Natural killer cell treated with Interleukin-12 subunit alpha and Interleukin-12 subunit beta and Interleukin-15 and Interleukin-18, amount 100 ng/mL, for 72 hours (primary cell): ENCODE measurements around the gene CIB1. TPM values are rescaled to one million over a fixed set of nuclear protein-coding genes. Genes with fewer than 3 reads are reported as not detected.
A peak's percentile ranks its signal among the peaks of the same experiment; 100 is the strongest.
"Not testable (repeated sequence)": the region's sequence is repeated elsewhere in the genome, so short reads cannot be mapped to it uniquely, and the experiment has no call there.

Source experiments
- ATAC-seq, 2 donors: fragments of 150-1000 bp; cut with Tn5 transposase in 1 of 2; sonication (Bioruptor Pico), chemical (Tn5 transposase) in 1 of 2; 2 replicates each; pipeline ENCODE4 v1.10.0; 2021
- DNase-seq: peaks from one replicate; pipeline ENCODE4 v3.0.0; 2022; ENCODE audit warnings: low spot score
- H3K27ac Mint-ChIP-seq, 2 donors: 1 replicate in 1 of 2; 2 replicates in 1 of 2; pipeline ENCODE4 v1.8.0; 2022; ENCODE audit warnings: mixed read lengths in 2 of 2, mild to moderate bottlenecking in 1 of 2, moderate library complexity in 1 of 2
- H3K27me3 Mint-ChIP-seq, 2 donors: 1 replicate in 1 of 2; 2 replicates in 1 of 2; pipeline ENCODE4 v1.8.0; 2022; ENCODE audit warnings: mixed read lengths in 2 of 2
- H3K36me3 Mint-ChIP-seq: one replicate; pipeline ENCODE4 v1.8.0; 2022; ENCODE audit warnings: mixed read lengths
- H3K4me1 Mint-ChIP-seq, 2 donors: 1 replicate in 1 of 2; 2 replicates in 1 of 2; pipeline ENCODE4 v1.8.0; 2022; ENCODE audit warnings: low read depth in 2 of 2, mixed read lengths in 2 of 2, mild to moderate bottlenecking in 1 of 2
- H3K4me3 Mint-ChIP-seq: one replicate; pipeline ENCODE4 v1.8.0; 2022; ENCODE audit warnings: mixed read lengths
- H3K9me3 Mint-ChIP-seq: 2 replicates; pipeline ENCODE4 v1.8.0; 2022; ENCODE audit warnings: mixed read lengths
- total RNA-seq, 2 donors: library from RNA; stranded (reverse); gene quantifications; one replicate each; pipeline ENCODE4 v1.2.3, GENCODE V29; 2022

Gene CIB1
- total RNA-seq, 2 donors from 2014 or later = 86.1 to 119 TPM

DNA sequence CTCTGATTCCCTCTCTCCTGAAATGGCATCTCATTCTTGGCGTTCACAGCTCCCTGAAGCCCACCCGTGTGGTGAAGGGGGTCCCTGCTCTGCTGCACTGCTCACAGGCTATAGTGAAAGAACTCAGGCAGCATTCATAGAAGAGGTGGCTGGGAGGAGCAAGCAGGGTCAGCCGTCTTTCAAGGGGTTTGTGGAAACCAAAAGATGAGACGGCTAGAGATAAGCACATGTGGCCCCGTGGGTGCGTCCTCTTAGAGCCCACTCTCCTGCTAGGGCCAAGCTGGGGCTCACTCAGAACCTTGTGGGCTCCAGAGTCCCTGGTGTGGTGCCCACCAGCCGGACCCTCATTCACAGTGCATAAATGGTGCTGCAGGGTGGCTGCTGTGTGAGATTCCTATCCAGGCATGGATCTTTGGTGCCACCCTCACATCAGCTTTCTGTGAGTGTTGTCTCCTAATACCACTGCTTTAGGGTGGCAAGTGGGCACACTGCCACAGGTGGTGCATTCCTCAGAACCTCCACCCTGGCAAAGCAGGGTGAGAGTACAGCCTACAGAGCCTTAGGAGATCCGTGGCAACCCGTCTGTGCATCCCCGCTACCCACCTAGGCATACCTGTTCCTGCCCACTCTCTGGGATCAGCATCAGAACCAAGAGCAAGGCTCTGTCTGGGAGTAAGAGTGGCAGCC is 43.8 kb downstream of the CIB1 start:
- no peak overlapping the region for H3K4me3 Mint-ChIP-seq
- H3K27ac Mint-ChIP-seq = no peak overlapping the region
- no peaks in the 10 kb centered on the region for H3K9me3 Mint-ChIP-seq
- ATAC-seq = peak in 1 of 2 donors; percentile 15
- DNase-seq = no peak
- peaks cover 0 to 2% of the 10 kb centered on the region in 2 donors for H3K27me3 Mint-ChIP-seq
- no peaks in the 10 kb centered on the region for H3K36me3 Mint-ChIP-seq
- H3K4me1 Mint-ChIP-seq = peaks cover 22 to 23% of the 10 kb centered on the region in 2 donors

DNA sequence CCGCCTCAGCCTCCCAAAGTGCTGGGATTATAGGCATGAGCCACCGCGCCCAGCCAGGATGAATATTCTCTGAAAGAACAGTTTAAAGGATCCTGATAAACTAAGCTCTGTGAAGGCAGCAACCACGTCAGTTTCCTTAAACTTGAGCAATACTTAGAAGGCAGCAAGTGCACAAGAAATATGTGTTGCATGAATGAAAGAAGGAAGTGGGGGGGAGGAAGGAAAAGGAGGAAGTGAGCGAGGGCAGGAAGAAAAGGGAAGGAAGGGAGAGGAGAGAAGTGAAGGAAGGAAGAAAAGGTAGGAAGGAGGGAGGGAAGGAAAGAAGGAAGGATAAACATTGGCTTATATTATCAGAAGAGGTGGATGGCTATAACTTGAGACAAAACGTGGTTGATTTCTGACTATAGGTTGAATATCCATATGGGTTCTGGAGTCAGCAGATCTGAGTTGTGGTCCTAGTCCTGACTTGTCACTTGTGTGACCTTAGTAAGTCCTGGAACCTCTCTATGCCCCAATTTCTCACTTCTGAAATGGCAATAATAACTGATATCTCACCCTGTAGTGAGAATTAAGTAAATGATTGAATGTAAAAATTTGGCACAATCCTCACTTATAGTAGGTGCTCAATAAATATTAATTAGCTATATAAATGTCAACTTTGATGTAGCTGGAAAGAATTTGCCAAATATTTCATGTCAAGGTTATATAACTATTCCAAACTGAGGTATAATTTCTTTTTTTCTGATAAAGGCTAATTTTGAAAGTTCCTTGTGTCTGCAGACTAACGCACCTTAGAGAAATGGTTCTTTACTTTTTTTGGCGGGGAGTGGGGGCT is 44.6 kb downstream of the CIB1 start:
- no peaks in the 10 kb centered on the region for H3K9me3 Mint-ChIP-seq

DNA sequence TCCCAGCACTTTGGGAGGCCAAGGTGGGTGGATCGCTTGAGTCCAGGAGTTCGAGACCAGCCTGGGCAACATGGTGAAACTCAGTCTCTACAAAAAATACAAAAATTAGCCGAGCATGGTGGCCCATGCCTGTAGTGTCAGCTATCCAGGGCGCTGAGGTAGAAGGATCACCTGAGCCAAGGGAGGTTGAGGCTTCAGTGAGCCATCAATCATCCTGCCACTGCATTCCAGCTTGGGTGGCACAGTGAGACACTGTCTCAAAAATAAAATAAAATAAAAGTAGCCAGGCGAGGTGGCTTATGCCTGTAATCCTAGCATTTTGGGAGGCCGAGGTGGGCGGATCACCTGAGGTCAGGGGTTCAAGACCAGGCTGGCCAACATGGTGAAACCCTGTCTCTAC is 45.7 kb downstream of the CIB1 start:
- H3K36me3 Mint-ChIP-seq, ATAC-seq, H3K27ac Mint-ChIP-seq, DNase-seq, H3K4me3 Mint-ChIP-seq, H3K27me3 Mint-ChIP-seq, H3K9me3 Mint-ChIP-seq: not testable (repeated sequence)
- H3K4me1 Mint-ChIP-seq = peaks cover 16 to 17% of the 10 kb centered on the region in 2 donors

More for the DNA sequence above, 44.6 kb downstream of the CIB1 start:
- Mint-ChIP-seq H3K27me3 (peaks cover 0 to 2% of the 10 kb centered on the region in 2 donors), H3K4me1 (peaks cover 22 to 23% of the 10 kb centered on the region in 2 donors), H3K27ac (no peak overlapping the region), H3K36me3 (no peaks in the 10 kb centered on the region), H3K4me3 (no peak overlapping the region)
- ATAC-seq (no peak), DNase-seq (no peak)

DNA sequence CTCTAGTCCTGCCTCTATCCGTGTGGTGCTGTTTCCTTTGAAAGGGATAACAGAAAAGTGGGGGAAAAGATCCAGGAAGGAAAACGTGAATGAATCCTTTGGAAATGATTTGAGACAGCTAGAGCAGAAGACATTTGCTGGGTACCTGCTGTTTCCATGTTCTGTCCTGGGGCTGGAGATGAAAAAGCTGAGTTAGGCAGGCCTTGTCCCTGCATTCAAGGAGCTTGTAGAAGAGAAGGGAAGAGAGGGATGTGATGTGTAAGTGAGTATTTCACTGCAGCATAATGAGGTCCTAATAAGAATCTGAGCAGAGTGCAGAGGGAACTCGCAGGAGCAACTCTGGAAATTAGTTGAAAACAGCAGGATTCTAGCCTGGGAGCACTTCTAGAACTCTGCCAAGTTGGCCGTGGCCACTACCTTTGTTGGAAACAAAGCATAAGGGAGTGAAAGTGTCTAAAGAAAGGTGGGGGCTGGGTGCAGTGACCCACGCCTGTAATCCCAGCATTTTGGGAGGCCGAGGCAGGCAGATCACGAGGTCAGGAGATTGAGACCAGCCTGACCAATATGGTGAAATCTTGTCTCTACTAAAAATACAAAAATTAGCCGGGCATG is 46.4 kb downstream of the CIB1 start:
- ATAC-seq = no peak
- H3K27me3 Mint-ChIP-seq = peaks cover 0 to 2% of the 10 kb centered on the region in 2 donors
- no peak overlapping the region for H3K4me3 Mint-ChIP-seq

DNA sequence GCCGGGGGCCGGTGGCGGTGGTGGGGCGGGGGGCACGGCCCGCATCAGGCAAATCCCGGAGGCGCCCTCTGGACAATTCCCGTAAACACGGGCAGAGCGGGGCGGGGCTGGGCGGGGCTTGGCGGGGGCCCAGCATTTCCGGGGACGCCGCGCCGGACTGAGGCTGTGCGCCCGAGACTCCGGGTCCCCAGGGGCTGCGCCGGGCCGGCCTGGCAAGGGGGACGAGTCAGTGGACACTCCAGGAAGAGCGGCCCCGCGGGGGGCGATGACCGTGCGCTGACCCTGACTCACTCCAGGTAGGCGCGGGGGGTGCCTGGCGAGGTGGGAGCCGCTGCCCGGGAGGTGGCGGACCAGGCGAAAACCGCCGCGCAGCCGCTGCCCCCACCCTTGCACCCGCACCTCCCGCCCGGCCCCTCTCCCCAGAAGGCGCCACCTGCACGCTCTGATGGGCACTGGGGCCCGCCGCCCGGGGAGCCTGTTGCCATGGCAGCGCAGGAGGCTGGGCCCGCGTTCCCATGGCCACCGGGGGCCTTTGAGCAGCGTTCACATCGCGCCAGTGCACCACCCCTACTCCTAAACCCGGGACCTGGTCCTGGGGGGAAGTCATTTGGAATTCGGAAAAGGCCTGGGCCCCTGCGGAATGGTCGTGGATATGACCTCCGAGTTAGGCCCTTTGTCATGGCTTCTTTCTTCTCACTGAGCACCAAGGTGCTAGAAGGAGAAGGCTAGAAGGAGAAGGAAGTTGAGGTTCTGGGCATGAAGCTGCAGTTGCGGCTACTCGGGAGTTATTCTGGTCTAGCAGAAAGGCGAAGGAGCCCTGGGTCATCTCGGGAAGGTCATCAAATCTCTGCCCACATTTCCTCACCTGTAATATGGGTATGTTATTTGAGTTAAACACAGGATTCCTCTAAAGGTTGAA is 48.7 kb downstream of the CIB1 start:
- ATAC-seq (peak; percentile 88 to 90), DNase-seq (peak; percentile 64)
- peak overlapping the region; percentile 81 for H3K4me3 Mint-ChIP-seq
- peaks cover 0 to 2% of the 10 kb centered on the region in 2 donors for H3K27me3 Mint-ChIP-seq
- no peaks in the 10 kb centered on the region for H3K36me3 Mint-ChIP-seq
- no peaks in the 10 kb centered on the region for H3K9me3 Mint-ChIP-seq
- H3K4me1 Mint-ChIP-seq = peaks cover 5 to 11% of the 10 kb centered on the region in 2 donors
- no peak overlapping the region for H3K27ac Mint-ChIP-seq

More for the DNA sequence above, 46.4 kb downstream of the CIB1 start:
- Mint-ChIP-seq H3K36me3 (no peaks in the 10 kb centered on the region), H3K27ac (no peak overlapping the region), H3K9me3 (no peaks in the 10 kb centered on the region), H3K4me1 (peaks cover 11% of the 10 kb centered on the region in 2 donors)
- no peak for DNase-seq

DNA sequence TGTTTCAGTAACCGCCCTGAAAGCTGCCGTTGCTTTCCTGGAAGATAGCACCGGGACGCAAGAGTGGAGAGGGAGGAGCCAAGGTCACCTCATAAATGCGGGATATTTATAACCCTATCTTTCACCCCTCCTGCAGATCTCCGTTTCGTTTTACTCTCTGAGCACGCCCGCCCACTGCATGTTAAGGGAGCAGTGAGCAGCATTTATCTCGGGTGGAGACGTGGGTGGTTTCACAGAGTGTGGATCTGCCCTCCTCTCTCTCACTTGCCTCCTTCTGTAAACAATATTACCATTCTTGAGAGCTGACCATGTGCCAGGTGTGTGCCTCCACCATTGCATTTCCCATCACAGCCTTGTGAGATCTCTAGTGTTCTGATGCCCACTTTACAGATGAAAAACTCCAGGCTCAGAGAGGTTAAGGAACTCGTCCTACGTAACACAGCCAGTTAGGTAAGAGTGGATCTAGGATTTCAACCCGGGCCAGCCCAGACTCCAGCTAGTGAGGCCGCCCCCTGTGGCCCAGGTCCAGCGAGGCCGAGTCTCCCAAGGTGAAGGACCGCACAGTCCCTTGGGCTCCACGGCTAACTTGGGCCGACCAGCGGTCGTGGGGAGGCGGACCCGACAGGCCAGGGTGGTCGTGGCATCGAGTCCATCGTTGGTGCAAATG is 49.5 kb downstream of the CIB1 start:
- peak in 1 of 2 donors; percentile 44 for ATAC-seq
- H3K4me3 Mint-ChIP-seq = peak overlapping the region; percentile 45
- no peak for DNase-seq

DNA sequence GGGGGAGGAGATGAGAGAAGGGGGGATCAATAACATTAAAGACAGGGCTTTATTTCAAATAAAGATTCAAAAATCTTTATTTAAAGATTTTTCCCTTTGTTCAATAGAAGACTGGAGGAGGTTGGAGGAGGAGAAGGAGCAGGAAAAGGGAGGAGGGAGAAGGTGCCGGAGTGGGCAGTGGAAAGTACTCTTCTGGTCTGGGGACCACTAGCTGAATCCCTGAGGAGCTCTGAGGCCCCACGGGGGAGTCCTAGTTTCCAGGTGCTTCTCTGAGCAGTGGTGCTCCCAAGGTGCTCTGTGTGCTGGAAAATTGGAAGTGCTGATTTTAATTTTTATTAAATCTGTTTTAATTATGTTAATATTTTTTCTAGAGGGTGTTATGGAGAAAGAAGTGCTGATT is 52.0 kb downstream of the CIB1 start:
- ATAC-seq (no peak), DNase-seq (no peak)
- H3K36me3 Mint-ChIP-seq = no peaks in the 10 kb centered on the region
- peaks cover 2 to 5% of the 10 kb centered on the region in 2 donors for H3K27me3 Mint-ChIP-seq
- no peak overlapping the region for H3K27ac Mint-ChIP-seq
- H3K4me1 Mint-ChIP-seq = peaks cover 13 to 17% of the 10 kb centered on the region in 2 donors
- no peak overlapping the region for H3K4me3 Mint-ChIP-seq
- H3K9me3 Mint-ChIP-seq = no peaks in the 10 kb centered on the region

More for the DNA sequence above, 49.5 kb downstream of the CIB1 start:
- H3K4me1 Mint-ChIP-seq = peaks cover 8 to 14% of the 10 kb centered on the region in 2 donors
- peak overlapping the region in 1 of 2 donors; percentile 7 for H3K27ac Mint-ChIP-seq
- H3K9me3 Mint-ChIP-seq = no peaks in the 10 kb centered on the region
- peaks cover 2 to 3% of the 10 kb centered on the region in 2 donors for H3K27me3 Mint-ChIP-seq
- no peaks in the 10 kb centered on the region for H3K36me3 Mint-ChIP-seq

Other genes with a start within 250 kb of the CIB1 start
- 10 to 100 TPM; 26.6 to 32.6 TPM for gene ZNF710, start 232.6 kb downstream of the CIB1 start, total RNA-seq
- gene IDH2, start 131.5 kb downstream of the CIB1 start, total RNA-seq = 10 to 100 TPM; 94.3 to 96.4 TPM
- 1 to 10 TPM; 9.2 to 9.7 TPM for gene SEMA4B, start 32.6 kb downstream of the CIB1 start, total RNA-seq
- gene GDPGP1, start 268 bp upstream of the CIB1 start, total RNA-seq = 10 to 100 TPM in 1 of 2 donors, 1 to 10 TPM in 1; 9.6 to 10.0 TPM
- gene TTLL13, start 15.6 kb upstream of the CIB1 start, total RNA-seq = under 1 TPM in 1 of 2 donors, not detected in 1; 0.36 TPM
- gene NGRN, start 31.7 kb upstream of the CIB1 start, total RNA-seq = 10 to 100 TPM; 22.8 to 36.5 TPM
- 1 to 10 TPM; 1.3 to 1.4 TPM for gene ZNF774, start 118.3 kb upstream of the CIB1 start, total RNA-seq
- gene IQGAP1, start 154.3 kb upstream of the CIB1 start, total RNA-seq = 100 to 1,000 TPM; 222 to 382 TPM